ENCODE results near the gene AKT2.

DNA sequence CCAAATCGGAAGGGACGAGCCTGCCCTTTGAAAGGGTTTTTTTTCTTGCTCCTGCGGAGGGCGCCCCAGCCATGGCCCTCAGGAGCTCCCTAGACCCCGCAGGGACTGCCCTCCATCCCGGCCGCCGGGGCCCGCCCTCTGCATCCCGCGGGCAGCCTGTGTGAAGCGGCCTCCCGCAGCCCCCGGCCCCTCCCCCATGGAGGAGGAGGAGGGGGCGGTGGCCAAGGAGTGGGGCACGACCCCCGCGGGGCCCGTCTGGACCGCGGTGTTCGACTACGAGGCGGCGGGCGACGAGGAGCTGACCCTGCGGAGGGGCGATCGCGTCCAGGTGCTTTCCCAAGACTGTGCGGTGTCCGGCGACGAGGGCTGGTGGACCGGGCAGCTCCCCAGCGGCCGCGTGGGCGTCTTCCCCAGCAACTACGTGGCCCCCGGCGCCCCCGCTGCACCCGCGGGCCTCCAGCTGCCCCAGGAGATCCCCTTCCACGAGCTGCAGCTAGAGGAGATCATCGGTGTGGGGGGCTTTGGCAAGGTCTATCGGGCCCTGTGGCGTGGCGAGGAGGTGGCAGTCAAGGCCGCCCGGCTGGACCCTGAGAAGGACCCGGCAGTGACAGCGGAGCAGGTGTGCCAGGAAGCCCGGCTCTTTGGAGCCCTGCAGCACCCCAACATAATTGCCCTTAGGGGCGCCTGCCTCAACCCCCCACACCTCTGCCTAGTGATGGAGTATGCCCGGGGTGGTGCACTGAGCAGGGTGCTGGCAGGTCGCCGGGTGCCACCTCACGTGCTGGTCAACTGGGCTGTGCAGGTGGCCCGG, 93.1 kb downstream of the AKT2 start:
- TF ChIP-seq, protein P1, sequence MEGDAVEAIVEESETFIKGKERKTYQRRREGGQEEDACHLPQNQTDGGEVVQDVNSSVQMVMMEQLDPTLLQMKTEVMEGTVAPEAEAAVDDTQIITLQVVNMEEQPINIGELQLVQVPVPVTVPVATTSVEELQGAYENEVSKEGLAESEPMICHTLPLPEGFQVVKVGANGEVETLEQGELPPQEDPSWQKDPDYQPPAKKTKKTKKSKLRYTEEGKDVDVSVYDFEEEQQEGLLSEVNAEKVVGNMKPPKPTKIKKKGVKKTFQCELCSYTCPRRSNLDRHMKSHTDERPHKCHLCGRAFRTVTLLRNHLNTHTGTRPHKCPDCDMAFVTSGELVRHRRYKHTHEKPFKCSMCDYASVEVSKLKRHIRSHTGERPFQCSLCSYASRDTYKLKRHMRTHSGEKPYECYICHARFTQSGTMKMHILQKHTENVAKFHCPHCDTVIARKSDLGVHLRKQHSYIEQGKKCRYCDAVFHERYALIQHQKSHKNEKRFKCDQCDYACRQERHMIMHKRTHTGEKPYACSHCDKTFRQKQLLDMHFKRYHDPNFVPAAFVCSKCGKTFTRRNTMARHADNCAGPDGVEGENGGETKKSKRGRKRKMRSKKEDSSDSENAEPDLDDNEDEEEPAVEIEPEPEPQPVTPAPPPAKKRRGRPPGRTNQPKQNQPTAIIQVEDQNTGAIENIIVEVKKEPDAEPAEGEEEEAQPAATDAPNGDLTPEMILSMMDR (IDR thresholded peaks at IDR 0.05; ENCODE audit: insufficient read depth, low read length, poor library complexity, severe bottlenecking), result no peak
- no peak for TF ChIP-seq EZH2phosphoT487 (conservative IDR thresholded peaks at IDR 0.05; ENCODE audit: low read length)

Measured in SU-DHL-6 (cell line).